Measurements from ENCODE around the gene ENTPD7.

The ENTPD7 gene

GRCh38 chr10:99648717-99649116 is 10.6 kb upstream of the ENTPD7 start:
- no peak for DNase-seq

GRCh38 chr10:99652800-99653390 is 6.4 kb upstream of the ENTPD7 start:
- DNase-seq: no peak

GRCh38 chr10:99654390-99655175 is 4.7 kb upstream of the ENTPD7 start:
- no peak for DNase-seq

- no peak for DNase-seq
Measured at GRCh38 chr10:99656199-99657064, 2.9 kb upstream of the ENTPD7 start.

- DNase-seq: no peak
Measured at GRCh38 chr10:99658622-99659030, 683 bp upstream of the ENTPD7 start.

- no peak for DNase-seq
Measured at GRCh38 chr10:99659868-99660366, 608 bp downstream of the ENTPD7 start.

GRCh38 chr10:99660662-99661376 is 1.5 kb downstream of the ENTPD7 start:
- no peak for DNase-seq

- DNase-seq: no peak
Measured at GRCh38 chr10:99661377-99661763, 2.1 kb downstream of the ENTPD7 start.

- DNase-seq: no peak
Measured at GRCh38 chr10:99665304-99665703, 6.0 kb downstream of the ENTPD7 start.

GRCh38 chr10:99667108-99667751 is 7.9 kb downstream of the ENTPD7 start:
- DNase-seq: no peak

GRCh38 chr10:99671386-99671785 is 12.1 kb downstream of the ENTPD7 start:
- no peak for DNase-seq

- DNase-seq: no peak
Measured at GRCh38 chr10:99672884-99673283, 13.6 kb downstream of the ENTPD7 start.

- no peak for DNase-seq
Measured at GRCh38 chr10:99673492-99673891, 14.2 kb downstream of the ENTPD7 start.

- DNase-seq: no peak
Measured at GRCh38 chr10:99674762-99675161, 15.5 kb downstream of the ENTPD7 start.

GRCh38 chr10:99676426-99676825 is 17.1 kb downstream of the ENTPD7 start:
- DNase-seq: no peak

- DNase-seq: no peak
Measured at GRCh38 chr10:99676895-99677294, 17.6 kb downstream of the ENTPD7 start.

GRCh38 chr10:99678921-99679320 is 19.6 kb downstream of the ENTPD7 start:
- DNase-seq: no peak

- DNase-seq: no peak
Measured at GRCh38 chr10:99681553-99681952, 22.2 kb downstream of the ENTPD7 start.

- DNase-seq: no peak
Measured at GRCh38 chr10:99682032-99682431, 22.7 kb downstream of the ENTPD7 start.

- DNase-seq: no peak
Measured at GRCh38 chr10:99682752-99683151, 23.4 kb downstream of the ENTPD7 start.

- DNase-seq: no peak
Measured at GRCh38 chr10:99685597-99685967, 26.3 kb downstream of the ENTPD7 start.

GRCh38 chr10:99689461-99689860 is 30.2 kb downstream of the ENTPD7 start:
- DNase-seq: no peak
